HG02840 (cell line): ENCODE measurements around the gene ZFP91.

Source experiments
- ATAC-seq: cut with Tn5 transposase; IDR thresholded peaks from one replicate; pipeline ENCODE4 v1.9.1; 2021; ENCODE audit warnings: mild to moderate bottlenecking, moderate library complexity, moderate number of reproducible peaks; ENCODE audit not compliant: unreplicated experiment, low FRiP score

Gene ZFP91

GRCh38 chr11:58579192-58580129, 598 bp downstream of the ZFP91 start:
- peak; percentile 40 for ATAC-seq

- no peak for ATAC-seq
These were observed 1.4 kb downstream of the ZFP91 start for GRCh38 chr11:58580311-58580710.

- ATAC-seq = no peak
These were observed 3.6 kb downstream of the ZFP91 start for GRCh38 chr11:58582437-58582836.

GRCh38 chr11:58586998-58587397, 8.1 kb downstream of the ZFP91 start:
- no peak for ATAC-seq

GRCh38 chr11:58591659-58592058, 12.8 kb downstream of the ZFP91 start:
- ATAC-seq = no peak

- ATAC-seq = no peak
These were observed 14.1 kb downstream of the ZFP91 start for GRCh38 chr11:58592760-58593472.

- no peak for ATAC-seq
These were observed 16.0 kb downstream of the ZFP91 start for GRCh38 chr11:58594826-58595225.

GRCh38 chr11:58596621-58597020, 17.8 kb downstream of the ZFP91 start:
- ATAC-seq = no peak

GRCh38 chr11:58597486-58598144, 18.8 kb downstream of the ZFP91 start:
- ATAC-seq = no peak

- no peak for ATAC-seq
These were observed 21.6 kb downstream of the ZFP91 start for GRCh38 chr11:58600510-58600909.

GRCh38 chr11:58606930-58607714, 28.3 kb downstream of the ZFP91 start:
- ATAC-seq = no peak

GRCh38 chr11:58608331-58608730, 29.5 kb downstream of the ZFP91 start:
- ATAC-seq = no peak

- ATAC-seq = no peak
These were observed 30.9 kb downstream of the ZFP91 start for GRCh38 chr11:58609723-58610122.

GRCh38 chr11:58613228-58613627, 34.4 kb downstream of the ZFP91 start:
- no peak for ATAC-seq

- no peak for ATAC-seq
These were observed 36.7 kb downstream of the ZFP91 start for GRCh38 chr11:58615559-58615958.

- ATAC-seq = no peak
These were observed 37.7 kb downstream of the ZFP91 start for GRCh38 chr11:58616594-58616993.

GRCh38 chr11:58617976-58618557, 39.2 kb downstream of the ZFP91 start:
- no peak for ATAC-seq

GRCh38 chr11:58621586-58622262, 42.9 kb downstream of the ZFP91 start:
- no peak for ATAC-seq

- no peak for ATAC-seq
These were observed 43.5 kb downstream of the ZFP91 start, which contains the start of gene CNTF for GRCh38 chr11:58622344-58622743. TSS of gene CNTF (plus strand) at chr11:58622665. CDS start at chr11:58622753, 88 bp downstream.
